B cell (primary cell): ENCODE results near the gene NELL1.

Experiments used
- CTCF ChIP-seq: fragments of 200-600 bp; IDR thresholded peaks from one replicate; pipeline ENCODE4 v1.8.0; 2022; ENCODE audit warnings: antibody characterized with exemption, mild to moderate bottlenecking
- EZH2 ChIP-seq: IDR thresholded peaks from 2 replicates; pipeline ENCODE4 v1.6.1; 2012; ENCODE audit warnings: borderline replicate concordance, low read depth, mild to moderate bottlenecking, moderate library complexity, low read length; ENCODE audit not compliant: insufficient read depth, poor library complexity, severe bottlenecking

- TF ChIP-seq CTCF: no peak
- TF ChIP-seq EZH2: no peak
Measured at GRCh38 chr11:21225860-21226259, 556.5 kb downstream of the NELL1 start.
